ENCODE measurements around the gene RGS8. TPM values are rescaled to one million over a fixed set of nuclear protein-coding genes. Genes with fewer than 3 reads are reported as not detected.

RGS8 gene
- total RNA-seq, 2 experiments from 2014 or later: 0.05 TPM; not detected in 1

GRCh38 chr1:182667848-182668505 is 16.4 kb downstream of the RGS8 start:
- Mint-ChIP-seq H3K4me3 (no peak overlapping the region), H3K27ac (no peak overlapping the region), H3K9me3 (no peaks in the 10 kb centered on the region), H3K4me1 (ENCODE audit: low read depth) (no peaks in the 10 kb centered on the region), H3K36me3 (no peaks in the 10 kb centered on the region), H3K27me3 (peaks cover 16% of the 10 kb centered on the region)
- ChIA-PET POLR2A (no interaction called here), CTCF (interaction anchor here (2.2 kb wide), 1 partner anchor 72 kb away, joined by 7 read pairs; no protein-coding TSS in a partner anchor)
- no peak for DNase-seq
- intact Hi-C loops (cut with micrococcal nuclease): no loop called here

- POLR2A ChIA-PET: no interaction called here
- DNase-seq: no peak
- H3K27me3 Mint-ChIP-seq: peaks cover 11% of the 10 kb centered on the region
- intact Hi-C loops (cut with micrococcal nuclease): no loop called here
- H3K4me3 Mint-ChIP-seq: no peak overlapping the region
- H3K9me3 Mint-ChIP-seq: no peaks in the 10 kb centered on the region
- CTCF ChIA-PET: interaction anchor here (2.2 kb wide), 1 partner anchor 71 kb away, joined by 7 read pairs; no protein-coding TSS in a partner anchor
- H3K27ac Mint-ChIP-seq: no peak overlapping the region
- H3K36me3 Mint-ChIP-seq: no peaks in the 10 kb centered on the region
- H3K4me1 Mint-ChIP-seq (ENCODE audit: low read depth): no peaks in the 10 kb centered on the region
Observed at GRCh38 chr1:182666706-182667105, 17.7 kb downstream of the RGS8 start.

- POLR2A ChIA-PET: no interaction called here
- CTCF ChIA-PET: interaction anchor here (1.5 kb wide), 1 partner anchor 20 kb away, joined by 4 read pairs; the partner anchor contains the start of gene RGS8
Observed at GRCh38 chr1:182664296-182664695, 20.1 kb downstream of the RGS8 start.

GRCh38 chr1:182662956-182663355 is 21.4 kb downstream of the RGS8 start:
- Mint-ChIP-seq H3K9me3 (no peaks in the 10 kb centered on the region), H3K4me3 (no peak overlapping the region), H3K27me3 (peaks cover 3% of the 10 kb centered on the region), H3K4me1 (ENCODE audit: low read depth) (no peaks in the 10 kb centered on the region), H3K27ac (no peak overlapping the region), H3K36me3 (no peaks in the 10 kb centered on the region)
- intact Hi-C loops (cut with micrococcal nuclease): no loop called here
- no peak for DNase-seq
- ChIA-PET POLR2A (interaction anchor here (1.0 kb wide), 1 partner anchor 47 kb away, joined by 4 read pairs; no protein-coding TSS in a partner anchor), CTCF (interaction anchor here (1.5 to 2.2 kb wide), 2 partner anchors 22 to 61 kb away, joined by 4 to 6 read pairs; partner anchors contain the start of gene RGS8)

More at GRCh38 chr1:182664296-182664695, 20.1 kb downstream of the RGS8 start:
- intact Hi-C loops (cut with micrococcal nuclease): no loop called here
- no peak for DNase-seq
- peaks cover 3% of the 10 kb centered on the region for H3K27me3 Mint-ChIP-seq
- no peaks in the 10 kb centered on the region for H3K36me3 Mint-ChIP-seq
- H3K4me3 Mint-ChIP-seq: no peak overlapping the region
- H3K27ac Mint-ChIP-seq: no peak overlapping the region
- H3K9me3 Mint-ChIP-seq: no peaks in the 10 kb centered on the region
- no peaks in the 10 kb centered on the region for H3K4me1 Mint-ChIP-seq (ENCODE audit: low read depth)

GRCh38 chr1:182662121-182662890 is 22.1 kb downstream of the RGS8 start:
- H3K4me3 Mint-ChIP-seq: no peak overlapping the region
- ChIA-PET CTCF (interaction anchor here (2.2 kb wide), 1 partner anchor 60 kb away, joined by 6 read pairs; no protein-coding TSS in a partner anchor), POLR2A (no interaction called here)
- intact Hi-C loops (cut with micrococcal nuclease): no loop called here
- no peak for DNase-seq
- H3K27me3 Mint-ChIP-seq: peaks cover 3% of the 10 kb centered on the region
- H3K4me1 Mint-ChIP-seq (ENCODE audit: low read depth): no peaks in the 10 kb centered on the region
- H3K36me3 Mint-ChIP-seq: no peaks in the 10 kb centered on the region
- no peak overlapping the region for H3K27ac Mint-ChIP-seq
- no peaks in the 10 kb centered on the region for H3K9me3 Mint-ChIP-seq

- Mint-ChIP-seq H3K27me3 (peaks cover 2% of the 10 kb centered on the region), H3K9me3 (no peaks in the 10 kb centered on the region), H3K4me3 (no peak overlapping the region), H3K4me1 (ENCODE audit: low read depth) (no peaks in the 10 kb centered on the region), H3K36me3 (no peaks in the 10 kb centered on the region), H3K27ac (no peak overlapping the region)
- intact Hi-C loops (cut with micrococcal nuclease): no loop called here
- no peak for DNase-seq
- ChIA-PET CTCF (no interaction called here), POLR2A (no interaction called here)
Observed at GRCh38 chr1:182658055-182658454, 26.3 kb downstream of the RGS8 start.

- H3K4me3 Mint-ChIP-seq: no peak overlapping the region
- H3K27ac Mint-ChIP-seq: no peak overlapping the region
- ChIA-PET POLR2A (no interaction called here), CTCF (no interaction called here)
- intact Hi-C loops (cut with micrococcal nuclease): no loop called here
- H3K27me3 Mint-ChIP-seq: no peaks in the 10 kb centered on the region
- no peaks in the 10 kb centered on the region for H3K4me1 Mint-ChIP-seq (ENCODE audit: low read depth)
- no peaks in the 10 kb centered on the region for H3K36me3 Mint-ChIP-seq
- no peak for DNase-seq
- H3K9me3 Mint-ChIP-seq: no peaks in the 10 kb centered on the region
Observed at GRCh38 chr1:182656842-182657397, 27.5 kb downstream of the RGS8 start.

- no peaks in the 10 kb centered on the region for H3K27me3 Mint-ChIP-seq
- POLR2A ChIA-PET: no interaction called here
- H3K4me1 Mint-ChIP-seq (ENCODE audit: low read depth): peaks cover 6% of the 10 kb centered on the region
- no peak for DNase-seq
- H3K4me3 Mint-ChIP-seq: no peak overlapping the region
- no peaks in the 10 kb centered on the region for H3K9me3 Mint-ChIP-seq
- intact Hi-C loops (cut with micrococcal nuclease): no loop called here
- CTCF ChIA-PET: interaction anchor here (1.2 kb wide), 1 partner anchor 59 kb away, joined by 3 read pairs; no protein-coding TSS in a partner anchor
- no peak overlapping the region for H3K27ac Mint-ChIP-seq
- H3K36me3 Mint-ChIP-seq: no peaks in the 10 kb centered on the region
Observed at GRCh38 chr1:182653986-182654385, 30.4 kb downstream of the RGS8 start.

- intact Hi-C loops (cut with micrococcal nuclease): no loop called here
- CTCF ChIA-PET: interaction anchor here (1.6 kb wide), 1 partner anchor 130 kb away, joined by 3 read pairs; no protein-coding TSS in a partner anchor
- no peak for DNase-seq
- POLR2A ChIA-PET: no interaction called here
- Mint-ChIP-seq H3K9me3 (no peaks in the 10 kb centered on the region), H3K4me3 (no peak overlapping the region), H3K27ac (no peak overlapping the region), H3K4me1 (ENCODE audit: low read depth) (peaks cover 6% of the 10 kb centered on the region), H3K36me3 (no peaks in the 10 kb centered on the region), H3K27me3 (no peaks in the 10 kb centered on the region)
Observed at GRCh38 chr1:182652933-182653332, 31.5 kb downstream of the RGS8 start.

GRCh38 chr1:182651339-182651724 is 33.1 kb downstream of the RGS8 start:
- H3K9me3 Mint-ChIP-seq: no peaks in the 10 kb centered on the region
- POLR2A ChIA-PET: no interaction called here
- H3K4me3 Mint-ChIP-seq: no peak overlapping the region
- no peak for DNase-seq
- H3K4me1 Mint-ChIP-seq (ENCODE audit: low read depth): peaks cover 6% of the 10 kb centered on the region
- no peak overlapping the region for H3K27ac Mint-ChIP-seq
- no peaks in the 10 kb centered on the region for H3K27me3 Mint-ChIP-seq
- CTCF ChIA-PET: interaction anchor here (1.6 kb wide), 1 partner anchor 131 kb away, joined by 3 read pairs; no protein-coding TSS in a partner anchor
- H3K36me3 Mint-ChIP-seq: no peaks in the 10 kb centered on the region
- intact Hi-C loops (cut with micrococcal nuclease): no loop called here

GRCh38 chr1:182650678-182651338 is 33.6 kb downstream of the RGS8 start:
- intact Hi-C loops (cut with micrococcal nuclease): no loop called here
- H3K4me1 Mint-ChIP-seq (ENCODE audit: low read depth): peaks cover 6% of the 10 kb centered on the region
- H3K4me3 Mint-ChIP-seq: no peak overlapping the region
- CTCF ChIA-PET: interaction anchor here (1.1 kb wide), 1 partner anchor 50 kb away, joined by 4 read pairs; no protein-coding TSS in a partner anchor
- DNase-seq: no peak
- POLR2A ChIA-PET: no interaction called here
- H3K9me3 Mint-ChIP-seq: no peaks in the 10 kb centered on the region
- H3K27me3 Mint-ChIP-seq: no peaks in the 10 kb centered on the region
- no peaks in the 10 kb centered on the region for H3K36me3 Mint-ChIP-seq
- no peak overlapping the region for H3K27ac Mint-ChIP-seq

GRCh38 chr1:182649041-182649440 is 35.3 kb downstream of the RGS8 start:
- CTCF ChIA-PET: no interaction called here
- no peaks in the 10 kb centered on the region for H3K9me3 Mint-ChIP-seq
- no peak overlapping the region for H3K27ac Mint-ChIP-seq
- intact Hi-C loops (cut with micrococcal nuclease): no loop called here
- DNase-seq: no peak
- no peaks in the 10 kb centered on the region for H3K27me3 Mint-ChIP-seq
- POLR2A ChIA-PET: no interaction called here
- H3K36me3 Mint-ChIP-seq: no peaks in the 10 kb centered on the region
- peaks cover 6% of the 10 kb centered on the region for H3K4me1 Mint-ChIP-seq (ENCODE audit: low read depth)
- no peak overlapping the region for H3K4me3 Mint-ChIP-seq
